Stomach (tissue), 9 donors: ENCODE measurements around the gene OLFM4. TPM values are rescaled to one million over a fixed set of nuclear protein-coding genes. Genes with fewer than 3 reads are reported as not detected.

Source experiments
- DNase-seq, 2 donors: peaks; one replicate each; pipeline versions ENCODE4 v3.0.0 to v3.0.0-alpha.2; 2013 to 2019
- H3K27ac ChIP-seq, 5 donors: fragments of 200-600 bp in 4 of 5; sonication (generic) in 4 of 5; one replicate each; pipeline ENCODE4 v1.5.1; 2013 to 2019; ENCODE audit warnings: mild to moderate bottlenecking in 1 of 5, moderate library complexity in 1 of 5
- H3K27me3 ChIP-seq, 3 donors: fragments of 200-600 bp; sonication (generic); one replicate each; pipeline ENCODE4 v1.5.1; 2017 to 2019; ENCODE audit warnings: mixed run types in 1 of 3
- H3K36me3 ChIP-seq, 4 donors: fragments of 200-600 bp; sonication (generic); 1 replicate in 3 of 4; 2 replicates in 1 of 4; pipeline ENCODE4 v1.5.1; 2016 to 2019
- H3K4me1 ChIP-seq, 4 donors: fragments of 200-600 bp; sonication (generic); one replicate each; pipeline ENCODE4 v1.5.1; 2016 to 2019
- H3K4me3 ChIP-seq, 4 donors: fragments of 200-600 bp; sonication (generic) in 3 of 4; one replicate each; pipeline ENCODE4 v1.5.1; 2016 to 2019; ENCODE audit warnings: mild to moderate bottlenecking in 1 of 4
- H3K9me3 ChIP-seq, 4 donors: fragments of 200-600 bp; sonication (generic); one replicate each; pipeline ENCODE4 v1.5.1; 2016 to 2019
- CTCF ChIP-seq, 7 experiments: fragments of 450-650 bp in 4 of 7; fragments of 200-600 bp in 3 of 7; sonication (generic) in 3 of 7; IDR thresholded peaks; one replicate each; pipeline ENCODE4 v1.5.1; 2016 to 2019; ENCODE audit warnings: antibody characterized with exemption in 7 of 7, control low read depth in 2 of 7, mild to moderate bottlenecking in 1 of 7
- EP300 ChIP-seq: sonication (generic); formaldehyde crosslinking; IDR thresholded peaks from one replicate; pipeline ENCODE4 v1.6.1; 2017; ENCODE audit warnings: antibody characterized with exemption
- POLR2A ChIP-seq, 4 donors: fragments of 450-650 bp; IDR thresholded peaks; one replicate each; pipeline ENCODE4 v1.6.1; 2016; ENCODE audit warnings: antibody characterized with exemption in 4 of 4, control low read depth in 2 of 4, mild to moderate bottlenecking in 1 of 4, moderate library complexity in 1 of 4
- POLR2AphosphoS5 ChIP-seq, 3 donors: sonication (generic); formaldehyde crosslinking; IDR thresholded peaks; one replicate each; pipeline ENCODE4 v1.6.1; 2016; ENCODE audit warnings: antibody characterized with exemption in 3 of 3
- WGBS, 5 donors: extraction: QIAGEN DNeasy Blood & Tissue Kit in 3 of 5; methylation state at CpG; one replicate each; pipeline versions ENCODE4 v1.1.5 to v1.1.7; 2013 to 2018; 5-methylcytosine and 5-hydroxymethylcytosine counted together
- intact Hi-C: fragments of 100-400 bp; cut with DNase I; formaldehyde crosslinking; loops from one replicate; pipeline ENCODE4 v1.15.1; 2023; ENCODE audit warnings: low total_unique reads
- polyA plus RNA-seq, 3 donors: library from polyadenylated mRNA; stranded (reverse); fragments of 200-250 nt; gene quantifications; one replicate each; pipeline ENCODE4 v1.2.3, GENCODE V29; 2013
- total RNA-seq, 5 donors: library from RNA; depleted of rRNA; stranded (reverse); fragments of >200 nt; gene quantifications; one replicate each; pipeline versions ENCODE4 v1.1.0 to v1.2.3, GENCODE V29; 2014 to 2016
- donor health status: healthy with polysubstance abuse.
- donor health status: Bipolar disorder and iron deficiency.
- donor health status: healthy.

Gene OLFM4
- total and polyA plus RNA-seq, 8 donors = 0.92 to 167 (median 34.8) TPM; not detected in 1

- Histone ChIP-seq H3K27me3 (no peaks in the 10 kb centered on the region), H3K9me3 (no peaks in the 10 kb centered on the region), H3K27ac (no peak overlapping the region), H3K36me3 (no peaks in the 10 kb centered on the region), H3K4me1 (no peaks in the 10 kb centered on the region), H3K4me3 (no peak overlapping the region)
- TF ChIP-seq POLR2AphosphoS5 (IDR thresholded peaks at IDR 0.05) (no peak), EP300 (no peak), CTCF (IDR thresholded peaks at IDR 0.05) (no peak), POLR2A (IDR thresholded peaks at IDR 0.05) (no peak)
- intact Hi-C loops = no loop called here
- DNase-seq = no peak
- 36 to 66% (median 53%) methylated on average over 1 of the region's 1 CpG for WGBS, 5 donors
These were observed 33.7 kb upstream of the OLFM4 start for GRCh38 chr13:52994865-52995264.

- Histone ChIP-seq H3K4me1 (no peaks in the 10 kb centered on the region), H3K27me3 (no peaks in the 10 kb centered on the region), H3K36me3 (no peaks in the 10 kb centered on the region), H3K9me3 (no peaks in the 10 kb centered on the region), H3K27ac (no peak overlapping the region), H3K4me3 (no peak overlapping the region)
- no peak for DNase-seq
- 87 to 96% (median 93%) methylated on average over 2 of the region's 2 CpGs for WGBS, 5 donors
- TF ChIP-seq CTCF (IDR thresholded peaks at IDR 0.05) (no peak), EP300 (no peak), POLR2AphosphoS5 (IDR thresholded peaks at IDR 0.05) (no peak), POLR2A (IDR thresholded peaks at IDR 0.05) (no peak)
- intact Hi-C loops = no loop called here
These were observed 32.7 kb upstream of the OLFM4 start for GRCh38 chr13:52995946-52996345.

- WGBS, 5 donors = 79 to 83% (median 83%) methylated on average over 5 of the region's 5 CpGs
These were observed 30.4 kb upstream of the OLFM4 start for GRCh38 chr13:52997951-52998876.

More at GRCh38 chr13:52997951-52998876, 30.4 kb upstream of the OLFM4 start:
- TF ChIP-seq POLR2AphosphoS5 (IDR thresholded peaks at IDR 0.05) (no peak), EP300 (no peak), CTCF (IDR thresholded peaks at IDR 0.05) (no peak), POLR2A (IDR thresholded peaks at IDR 0.05) (no peak)
- intact Hi-C loops = no loop called here
- Histone ChIP-seq H3K27ac (no peak overlapping the region), H3K9me3 (no peaks in the 10 kb centered on the region), H3K27me3 (no peaks in the 10 kb centered on the region), H3K4me3 (no peak overlapping the region), H3K4me1 (no peaks in the 10 kb centered on the region), H3K36me3 (no peaks in the 10 kb centered on the region)
- DNase-seq = no peak
